AG09309 (cell line): ENCODE measurements around the gene GTF3C4.

Experiments
- DNase-seq: peaks from one replicate; pipeline ENCODE4 v3.0.0-alpha.2; 2010; ENCODE audit warnings: low read depth
- H3K4me3 ChIP-seq: 2 replicates; pipeline ENCODE4 v1.5.1; 2011; ENCODE audit warnings: mild to moderate bottlenecking, low read depth, low read length, moderate library complexity; ENCODE audit not compliant: control insufficient read depth
- CTCF ChIP-seq: IDR thresholded peaks from 2 replicates; pipeline ENCODE4 v1.5.1; 2011; ENCODE audit warnings: mild to moderate bottlenecking, low read depth, low read length, inconsistent platforms; ENCODE audit not compliant: insufficient read depth, control insufficient read depth; ENCODE audit errors: missing control alignments

Gene GTF3C4

DNA sequence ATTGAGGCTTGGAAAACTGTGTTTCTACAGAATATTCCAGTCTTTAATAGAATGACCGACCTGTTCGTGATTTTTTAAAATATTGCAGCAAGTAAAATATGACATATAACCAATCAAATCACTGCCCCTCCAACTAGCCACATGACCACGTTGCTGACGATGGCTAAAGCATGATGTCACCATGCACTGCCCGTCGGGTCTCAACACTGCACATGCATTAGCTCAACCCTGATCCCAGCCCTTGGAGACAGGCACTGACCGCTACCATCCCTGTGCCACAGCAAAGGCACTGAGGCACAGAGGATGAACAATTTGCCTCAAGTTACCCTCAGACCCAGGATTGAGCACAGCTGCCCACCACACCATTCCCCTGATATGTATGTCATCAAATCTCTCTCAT, 14.0 kb upstream of the GTF3C4 start:
- DNase-seq: no peak
- H3K4me3 ChIP-seq: no peak overlapping the region
- TF ChIP-seq CTCF: no peak

GRCh38 chr9:132662152-132662945, 7.9 kb upstream of the GTF3C4 start:
- no peak for DNase-seq
- H3K4me3 ChIP-seq: no peak overlapping the region
- TF ChIP-seq CTCF: no peak

GRCh38 chr9:132663117-132663516, 7.1 kb upstream of the GTF3C4 start:
- no peak for TF ChIP-seq CTCF
- no peak overlapping the region for H3K4me3 ChIP-seq
- DNase-seq: no peak

DNA sequence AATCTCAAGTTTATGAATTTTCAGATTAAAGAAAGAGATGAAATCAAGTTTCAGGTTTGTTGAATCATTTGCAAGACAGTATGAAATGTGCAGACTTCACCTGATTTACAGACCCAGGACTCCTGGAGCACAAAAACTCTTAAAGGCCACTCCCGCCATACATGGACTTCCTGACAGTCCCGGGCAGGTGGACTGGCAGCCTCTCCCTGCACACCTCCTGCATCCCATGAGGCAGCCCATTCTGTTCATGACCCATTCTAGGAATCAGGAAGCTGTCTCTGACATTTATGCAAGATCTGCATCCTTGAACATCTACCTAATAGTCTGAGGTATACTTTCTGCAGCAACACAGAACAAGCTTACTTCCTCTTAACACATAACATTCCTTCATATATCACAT, 6.4 kb upstream of the GTF3C4 start:
- no peak overlapping the region for H3K4me3 ChIP-seq
- no peak for DNase-seq
- no peak for TF ChIP-seq CTCF

DNA sequence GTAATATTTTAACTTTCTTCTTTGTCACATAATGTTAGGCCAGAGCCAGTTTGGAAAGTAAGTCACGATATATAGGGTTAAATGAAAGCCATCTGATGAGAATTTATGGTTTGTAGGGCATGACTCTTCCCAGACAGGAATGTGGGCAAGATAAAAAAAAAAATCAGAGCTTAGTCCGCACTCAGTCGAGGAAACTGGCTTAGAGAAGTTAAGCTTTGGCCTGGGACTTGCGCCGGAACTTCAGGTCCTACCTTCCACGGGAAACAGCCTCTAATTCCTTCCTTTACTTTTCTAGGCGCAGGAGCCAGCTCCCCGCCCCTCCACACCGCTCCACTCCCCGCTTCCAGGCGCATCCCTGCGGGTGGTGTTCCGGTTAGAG, 956 bp upstream of the GTF3C4 start:
- TF ChIP-seq CTCF: no peak
- DNase-seq: no peak
- H3K4me3 ChIP-seq: peak overlapping the region; percentile 98

DNA sequence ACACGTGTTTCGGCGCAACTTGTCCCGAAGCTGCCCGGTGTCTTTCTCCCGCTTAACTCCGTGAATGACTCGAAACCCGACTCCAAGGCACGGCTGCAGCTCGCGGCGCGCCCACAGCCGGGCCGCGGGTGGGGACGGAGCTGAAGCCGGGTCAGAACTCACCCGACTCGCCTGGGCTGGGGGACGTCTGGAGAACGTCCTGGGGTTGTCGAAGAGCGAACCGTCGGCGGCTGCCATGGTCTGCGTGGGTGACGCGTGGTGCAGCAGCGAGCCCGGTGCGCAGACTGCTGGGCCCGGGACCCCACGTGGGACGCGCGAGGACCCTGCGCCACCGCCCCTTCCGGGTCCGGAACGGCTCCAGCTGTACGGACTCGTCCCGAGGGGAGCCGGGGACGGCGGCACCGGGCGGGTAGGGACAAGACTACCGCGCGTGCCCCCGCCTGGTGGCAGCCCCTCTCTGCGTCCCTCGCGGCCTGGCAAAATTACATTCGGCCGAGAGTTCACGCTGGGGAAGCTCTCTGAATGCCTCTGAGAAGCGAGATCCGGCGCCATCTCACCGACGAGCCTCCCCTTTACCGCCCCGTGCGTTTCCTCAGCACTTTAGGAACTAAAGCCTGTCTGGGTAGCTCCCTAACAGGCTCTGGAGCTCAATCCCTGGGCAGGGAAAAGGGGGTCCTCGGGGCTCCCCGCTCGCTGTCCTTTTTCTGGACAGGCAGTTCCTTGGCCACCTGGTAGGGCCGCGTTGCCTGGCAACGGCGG, 387 bp upstream of the GTF3C4 start, which contains the start of gene DDX31:
TSS of gene DDX31 (minus strand) at position 286 of the 759 bp plus-strand sequence. CDS start at position 237, 49 bp downstream.
- H3K4me3 ChIP-seq: peak within 1 kb of the TSS; percentile 98
- no peak for TF ChIP-seq CTCF
- peak; percentile 28 for DNase-seq
